ENCODE data around the gene PARD6A. TPM values are rescaled to one million over a fixed set of nuclear protein-coding genes. Genes with fewer than 3 reads are reported as not detected.

Gene PARD6A
- total RNA-seq, 6 experiments from 2014 or later: 0.55 to 1.1 (median 0.86) TPM

GRCh38 chr16:67665598-67665997 is 4.8 kb downstream of the PARD6A start:
- no peak for DNase-seq
- Mint-ChIP-seq H3K4me3 (peak overlapping the region; percentile 81), H3K9me3 (no peaks in the 10 kb centered on the region), H3K4me1 (ENCODE audit: low read depth) (peaks cover 13% of the 10 kb centered on the region; the same call in 1 of the 2 replicates), H3K36me3 (ENCODE audit: low read depth) (no peaks in the 10 kb centered on the region), H3K27ac (peak overlapping the region; percentile 48), H3K27me3 (ENCODE audit: insufficient read depth) (peaks cover 7% of the 10 kb centered on the region; the same call in 1 of the 2 replicates)
- TF ChIP-seq, protein P1, sequence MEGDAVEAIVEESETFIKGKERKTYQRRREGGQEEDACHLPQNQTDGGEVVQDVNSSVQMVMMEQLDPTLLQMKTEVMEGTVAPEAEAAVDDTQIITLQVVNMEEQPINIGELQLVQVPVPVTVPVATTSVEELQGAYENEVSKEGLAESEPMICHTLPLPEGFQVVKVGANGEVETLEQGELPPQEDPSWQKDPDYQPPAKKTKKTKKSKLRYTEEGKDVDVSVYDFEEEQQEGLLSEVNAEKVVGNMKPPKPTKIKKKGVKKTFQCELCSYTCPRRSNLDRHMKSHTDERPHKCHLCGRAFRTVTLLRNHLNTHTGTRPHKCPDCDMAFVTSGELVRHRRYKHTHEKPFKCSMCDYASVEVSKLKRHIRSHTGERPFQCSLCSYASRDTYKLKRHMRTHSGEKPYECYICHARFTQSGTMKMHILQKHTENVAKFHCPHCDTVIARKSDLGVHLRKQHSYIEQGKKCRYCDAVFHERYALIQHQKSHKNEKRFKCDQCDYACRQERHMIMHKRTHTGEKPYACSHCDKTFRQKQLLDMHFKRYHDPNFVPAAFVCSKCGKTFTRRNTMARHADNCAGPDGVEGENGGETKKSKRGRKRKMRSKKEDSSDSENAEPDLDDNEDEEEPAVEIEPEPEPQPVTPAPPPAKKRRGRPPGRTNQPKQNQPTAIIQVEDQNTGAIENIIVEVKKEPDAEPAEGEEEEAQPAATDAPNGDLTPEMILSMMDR (IDR thresholded peaks at IDR 0.05): no peak

GRCh38 chr16:67666032-67666551 is 5.3 kb downstream of the PARD6A start:
- H3K4me3 Mint-ChIP-seq: peak overlapping the region; percentile 81
- peaks cover 13% of the 10 kb centered on the region; the same call in 1 of the 2 replicates for H3K4me1 Mint-ChIP-seq (ENCODE audit: low read depth)
- TF ChIP-seq, protein P1 (IDR thresholded peaks at IDR 0.05): no peak
- peaks cover 7% of the 10 kb centered on the region; the same call in 1 of the 2 replicates for H3K27me3 Mint-ChIP-seq (ENCODE audit: insufficient read depth)
- no peak for DNase-seq
- H3K36me3 Mint-ChIP-seq (ENCODE audit: low read depth): no peaks in the 10 kb centered on the region
- H3K27ac Mint-ChIP-seq: peak overlapping the region; percentile 48
- H3K9me3 Mint-ChIP-seq: no peaks in the 10 kb centered on the region

DNA sequence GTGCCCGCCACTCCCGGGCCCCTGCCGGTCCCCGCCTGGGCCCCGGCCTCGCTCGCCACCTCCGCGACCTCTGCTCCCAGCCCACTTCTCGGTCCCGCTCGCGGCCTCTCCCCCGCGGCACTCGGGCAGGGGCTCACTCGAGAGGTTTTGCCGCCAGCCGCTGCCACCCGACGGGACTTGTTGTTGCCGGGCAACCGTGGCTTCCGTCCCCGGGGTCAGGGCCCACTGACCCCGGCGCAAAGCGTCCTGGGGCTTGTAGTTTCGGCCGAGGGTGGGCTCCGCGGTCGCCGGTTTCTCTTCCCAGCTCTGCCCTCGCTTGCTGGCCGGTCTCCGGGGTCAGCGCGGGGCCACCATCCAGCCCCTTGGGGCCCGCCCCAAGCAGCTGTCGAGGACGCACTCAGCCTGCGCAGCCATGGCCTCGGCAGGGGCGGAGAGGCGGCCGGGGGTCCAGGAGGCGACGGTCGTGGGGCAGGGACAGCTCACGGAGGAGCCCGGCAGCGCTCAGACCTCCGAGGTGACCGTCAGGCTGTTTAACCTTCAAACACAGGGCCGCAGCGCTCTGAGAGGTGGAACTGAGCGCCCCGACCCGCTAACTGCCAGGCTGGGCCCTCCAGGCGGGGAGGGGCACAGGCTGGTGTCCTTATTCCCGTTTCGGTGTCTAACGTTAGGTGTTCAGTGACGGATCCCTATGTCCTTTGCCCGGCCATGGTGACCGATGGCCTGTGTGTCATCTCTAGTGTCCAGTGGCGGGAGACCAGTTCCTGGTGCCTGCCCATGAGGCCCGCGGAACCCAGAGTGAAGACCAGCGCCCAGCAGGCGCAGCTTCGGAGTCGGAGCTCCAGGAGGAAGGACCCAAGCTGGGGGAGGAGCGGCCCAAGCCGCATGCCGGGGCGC is 6.0 kb downstream of the PARD6A start, which contains the start of the genes C16orf86 and ENKD1:
TSS of gene C16orf86 (plus strand) at position 256 of the 894 bp plus-strand sequence. CDS start at position 413, 157 bp downstream.
TSS of gene ENKD1 (minus strand) at position 192 of the 894 bp plus-strand sequence. CDS start 308 bp downstream, outside the sequence.
- peak within 1 kb of the TSS; percentile 85 for H3K27ac Mint-ChIP-seq
- no peaks in the 10 kb centered on the region for H3K36me3 Mint-ChIP-seq (ENCODE audit: low read depth)
- H3K9me3 Mint-ChIP-seq: no peaks in the 10 kb centered on the region
- H3K27me3 Mint-ChIP-seq (ENCODE audit: insufficient read depth): peaks cover 7% of the 10 kb centered on the region; the same call in 1 of the 2 replicates
- H3K4me3 Mint-ChIP-seq: peak within 1 kb of the TSS; percentile 82
- TF ChIP-seq, protein P1 (IDR thresholded peaks at IDR 0.05): no peak
- peaks cover 13% of the 10 kb centered on the region; the same call in 1 of the 2 replicates for H3K4me1 Mint-ChIP-seq (ENCODE audit: low read depth)
- peak; percentile 36 for DNase-seq

DNA sequence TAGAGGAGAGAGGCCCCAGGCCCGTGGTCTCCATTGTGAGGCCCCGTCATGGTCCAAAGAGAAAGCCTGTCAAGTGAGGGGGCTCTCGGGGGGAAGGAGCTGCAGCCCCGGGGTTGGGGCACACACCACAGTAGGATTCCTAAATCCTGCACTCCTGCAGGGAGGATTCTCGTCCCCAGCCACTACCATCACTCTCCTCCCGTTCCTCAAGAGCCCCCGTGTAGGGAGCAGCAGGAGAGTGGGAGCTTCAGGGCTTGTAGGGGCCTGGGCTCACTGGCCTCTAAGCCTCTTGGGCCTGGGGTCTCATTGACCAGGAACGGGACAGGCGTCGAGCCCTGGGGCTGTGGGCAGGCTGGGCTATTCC is 6.7 kb downstream of the PARD6A start:
- DNase-seq: no peak
- Mint-ChIP-seq H3K27me3 (ENCODE audit: insufficient read depth) (peaks cover 7% of the 10 kb centered on the region; the same call in 1 of the 2 replicates), H3K4me1 (ENCODE audit: low read depth) (peaks cover 16% of the 10 kb centered on the region), H3K36me3 (ENCODE audit: low read depth) (no peaks in the 10 kb centered on the region), H3K9me3 (no peaks in the 10 kb centered on the region), H3K4me3 (peak overlapping the region; percentile 82), H3K27ac (peak overlapping the region; percentile 85)
- TF ChIP-seq, protein P1 (IDR thresholded peaks at IDR 0.05): no peak

- Mint-ChIP-seq H3K4me3 (no peak overlapping the region), H3K27me3 (ENCODE audit: insufficient read depth) (peaks cover 7% of the 10 kb centered on the region; the same call in 1 of the 2 replicates), H3K36me3 (ENCODE audit: low read depth) (no peaks in the 10 kb centered on the region), H3K4me1 (ENCODE audit: low read depth) (peaks cover 21% of the 10 kb centered on the region), H3K9me3 (no peaks in the 10 kb centered on the region), H3K27ac (no peak overlapping the region; the same call in 1 of the 2 replicates)
- TF ChIP-seq, protein P1 (IDR thresholded peaks at IDR 0.05): peak; percentile 81
- peak; percentile 95 for DNase-seq
These were observed 7.2 kb downstream of the PARD6A start for GRCh38 chr16:67667817-67668494.

Data from HFFc6 (cell line).